Keratinocyte (primary cell): ENCODE data around the gene ZFYVE19. TPM values are rescaled to one million over a fixed set of nuclear protein-coding genes. Genes with fewer than 3 reads are reported as not detected.

Experiments used
- DNase-seq: peaks from one replicate; pipeline ENCODE4 v3.0.0-alpha.2; 2011; ENCODE audit warnings: low read depth, missing footprints, low spot score
- FAIRE-seq: peaks from 2 replicates; lab custom pipeline; 2011; peaks lifted over from hg19 to GRCh38; lab: Jason Lieb, UNC
- H2AFZ ChIP-seq: 2 replicates; pipeline ENCODE4 v1.6.0; 2012; ENCODE audit warnings: low read length, control low read depth, inconsistent platforms; ENCODE audit not compliant: control insufficient read depth
- H3K27ac ChIP-seq: 2 replicates; pipeline ENCODE4 v1.5.1; 2011; ENCODE audit warnings: low read length; ENCODE audit not compliant: control insufficient read depth, insufficient read depth
- H3K27me3 ChIP-seq: 3 replicates; pipeline ENCODE4 v1.6.0; 2011; ENCODE audit warnings: low read length; ENCODE audit not compliant: control insufficient read depth, insufficient read depth; ENCODE audit errors: extremely low read depth
- H3K36me3 ChIP-seq, 2 experiments: 2 replicates in 1 of 2; 3 replicates in 1 of 2; pipeline ENCODE4 v1.5.1; 2011; ENCODE audit warnings: low read length in 2 of 2, mild to moderate bottlenecking in 1 of 2; ENCODE audit not compliant: control insufficient read depth in 2 of 2, insufficient read depth in 2 of 2; ENCODE audit errors: extremely low read depth in 1 of 2
- H3K4me1 ChIP-seq: 3 replicates; pipeline ENCODE4 v1.5.1; 2011; ENCODE audit warnings: low read length; ENCODE audit not compliant: control insufficient read depth, insufficient read depth; ENCODE audit errors: extremely low read depth
- H3K4me2 ChIP-seq: 3 replicates; pipeline ENCODE4 v1.6.0; 2011; ENCODE audit warnings: low read depth, low read length; ENCODE audit not compliant: control insufficient read depth, insufficient read depth; ENCODE audit errors: extremely low read depth
- H3K4me3 ChIP-seq, 3 experiments: fragments of 200-600 bp in 1 of 3; sonication (generic) in 1 of 3; 2 replicates in 2 of 3; 3 replicates in 1 of 3; pipeline ENCODE4 v1.5.1; 2011 to 2016; ENCODE audit warnings: low read length in 3 of 3, mild to moderate bottlenecking in 3 of 3, control low read depth in 2 of 3, inconsistent platforms in 1 of 3, low read depth in 1 of 3, mixed read lengths in 1 of 3, mixed run types in 1 of 3, moderate library complexity in 1 of 3; ENCODE audit not compliant: control insufficient read depth in 2 of 3, insufficient read depth in 2 of 3; ENCODE audit errors: extremely low read depth in 1 of 3
- H3K79me2 ChIP-seq: 2 replicates; pipeline ENCODE4 v1.6.0; 2012; ENCODE audit warnings: low read length; ENCODE audit not compliant: control insufficient read depth, insufficient read depth
- H3K9ac ChIP-seq: 3 replicates; pipeline ENCODE4 v1.6.0; 2011; ENCODE audit warnings: low read length; ENCODE audit not compliant: control insufficient read depth, insufficient read depth; ENCODE audit errors: extremely low read depth
- H3K9me1 ChIP-seq: 3 replicates; pipeline ENCODE4 v1.6.0; 2011; ENCODE audit warnings: low read length; ENCODE audit not compliant: control insufficient read depth, insufficient read depth; ENCODE audit errors: extremely low read depth
- H3K9me3 ChIP-seq: 2 replicates; pipeline ENCODE4 v1.5.1; 2012; ENCODE audit warnings: low read depth, low read length; ENCODE audit not compliant: control insufficient read depth
- H4K20me1 ChIP-seq: 3 replicates; pipeline ENCODE4 v1.6.0; 2011; ENCODE audit warnings: low read length; ENCODE audit not compliant: control insufficient read depth, insufficient read depth; ENCODE audit errors: extremely low read depth
- EZH2 ChIP-seq: IDR thresholded peaks from one replicate; pipeline ENCODE4 v1.6.1; 2012; ENCODE audit warnings: inconsistent platforms, mild to moderate bottlenecking, low read length, moderate library complexity
- dilution Hi-C: fragments of 300-500 bp; cut with MboI; formaldehyde crosslinking; loops from one replicate; pipeline ENCODE4 v1.7.0; 2020; ENCODE audit warnings: low sequenced_read_pairs; ENCODE audit not compliant: extremely low pct_ligation_motif_present
- polyA plus RNA-seq, 5 experiments: library from polyadenylated mRNA; depleted of rRNA in 3 of 5; stranded (reverse) in 3 of 5; stranded (forward) in 1 of 5; unstranded in 1 of 5; fragments of >200 nt; gene quantifications; 1 replicate in 1 of 5; 2 replicates in 3 of 5; 3 replicates in 1 of 5; pipeline versions ENCODE4 v1.2.1 to v1.2.3, GENCODE V29; 2011 to 2012; ENCODE audit warnings: missing spikeins in 2 of 5, low read depth in 1 of 5, low replicate concordance in 1 of 5
- TF ChIP-seq, protein P1 (sequence below), 3 experiments: IDR thresholded peaks in 1 of 3; conservative IDR thresholded peaks in 1 of 3; optimal IDR thresholded peaks in 1 of 3; 2 replicates in 2 of 3; 3 replicates in 1 of 3; pipeline versions ENCODE3 to v1.5.1; 2011; ENCODE audit warnings: low read length in 3 of 3, mild to moderate bottlenecking in 3 of 3, moderate library complexity in 2 of 3, control low read depth in 1 of 3, inconsistent platforms in 1 of 3; ENCODE audit not compliant: insufficient read depth in 2 of 3; ENCODE audit errors: extremely low read depth in 1 of 3

Gene ZFYVE19
- polyA plus RNA-seq, 1 donor (not counting 4 experiments of a cell fraction or from before 2014, with no cell fraction given): 19.0 TPM

DNA sequence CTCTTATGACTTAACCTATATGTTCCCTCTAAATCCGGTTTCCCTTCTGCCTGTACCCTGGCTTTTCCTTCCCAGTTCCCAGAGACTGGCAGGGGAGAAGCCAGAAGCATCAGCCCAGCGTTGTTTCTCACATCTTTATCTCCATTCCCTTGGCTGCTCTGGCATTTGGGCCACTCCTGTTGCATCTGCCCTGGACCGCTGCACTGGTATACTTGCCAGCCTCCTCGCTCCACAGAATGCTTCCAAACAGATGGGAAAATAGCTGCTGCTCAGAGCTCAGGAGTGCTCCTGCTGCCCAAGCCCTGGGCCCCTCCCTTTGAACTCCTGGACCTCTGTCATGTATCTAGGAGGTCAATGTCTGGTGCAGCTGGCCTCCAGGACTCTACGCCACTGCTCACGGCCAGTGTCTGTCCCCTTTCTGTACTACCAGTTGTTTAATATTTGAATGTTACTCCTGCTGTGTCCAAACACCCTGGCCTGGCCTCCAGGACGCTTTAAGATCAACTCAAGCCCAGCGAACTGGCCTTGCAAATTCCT lies 43.8 kb downstream of the ZFYVE19 start:
- dilution Hi-C loops: no loop called here
- no peak for TF ChIP-seq EZH2
- TF ChIP-seq, protein P1, sequence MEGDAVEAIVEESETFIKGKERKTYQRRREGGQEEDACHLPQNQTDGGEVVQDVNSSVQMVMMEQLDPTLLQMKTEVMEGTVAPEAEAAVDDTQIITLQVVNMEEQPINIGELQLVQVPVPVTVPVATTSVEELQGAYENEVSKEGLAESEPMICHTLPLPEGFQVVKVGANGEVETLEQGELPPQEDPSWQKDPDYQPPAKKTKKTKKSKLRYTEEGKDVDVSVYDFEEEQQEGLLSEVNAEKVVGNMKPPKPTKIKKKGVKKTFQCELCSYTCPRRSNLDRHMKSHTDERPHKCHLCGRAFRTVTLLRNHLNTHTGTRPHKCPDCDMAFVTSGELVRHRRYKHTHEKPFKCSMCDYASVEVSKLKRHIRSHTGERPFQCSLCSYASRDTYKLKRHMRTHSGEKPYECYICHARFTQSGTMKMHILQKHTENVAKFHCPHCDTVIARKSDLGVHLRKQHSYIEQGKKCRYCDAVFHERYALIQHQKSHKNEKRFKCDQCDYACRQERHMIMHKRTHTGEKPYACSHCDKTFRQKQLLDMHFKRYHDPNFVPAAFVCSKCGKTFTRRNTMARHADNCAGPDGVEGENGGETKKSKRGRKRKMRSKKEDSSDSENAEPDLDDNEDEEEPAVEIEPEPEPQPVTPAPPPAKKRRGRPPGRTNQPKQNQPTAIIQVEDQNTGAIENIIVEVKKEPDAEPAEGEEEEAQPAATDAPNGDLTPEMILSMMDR (optimal IDR thresholded peaks at IDR 0.05 in 1 of 3, IDR thresholded peaks at IDR 0.05 in 1 of 3, conservative IDR thresholded peaks at IDR 0.05 in 1 of 3; ENCODE audit: extremely low read depth in 1 of 3, insufficient read depth in 2 of 3, low read length in 3 of 3): no peak
- Histone ChIP-seq H3K9ac (no peak overlapping the region), H3K36me3 (peaks cover 38 to 61% of the 10 kb centered on the region in 2 experiments), H3K4me1 (peaks cover 25% of the 10 kb centered on the region), H3K4me3 (no peak overlapping the region), H3K9me3 (no peaks in the 10 kb centered on the region), H3K4me2 (no peak overlapping the region), H3K27me3 (no peaks in the 10 kb centered on the region), H3K79me2 (peaks cover 63% of the 10 kb centered on the region), H3K9me1 (peaks cover 4% of the 10 kb centered on the region), H2AFZ (no peak overlapping the region), H3K27ac (no peak overlapping the region), H4K20me1 (peaks cover 18% of the 10 kb centered on the region)
- DNase-seq (no peak), FAIRE-seq (no peak)

DNA sequence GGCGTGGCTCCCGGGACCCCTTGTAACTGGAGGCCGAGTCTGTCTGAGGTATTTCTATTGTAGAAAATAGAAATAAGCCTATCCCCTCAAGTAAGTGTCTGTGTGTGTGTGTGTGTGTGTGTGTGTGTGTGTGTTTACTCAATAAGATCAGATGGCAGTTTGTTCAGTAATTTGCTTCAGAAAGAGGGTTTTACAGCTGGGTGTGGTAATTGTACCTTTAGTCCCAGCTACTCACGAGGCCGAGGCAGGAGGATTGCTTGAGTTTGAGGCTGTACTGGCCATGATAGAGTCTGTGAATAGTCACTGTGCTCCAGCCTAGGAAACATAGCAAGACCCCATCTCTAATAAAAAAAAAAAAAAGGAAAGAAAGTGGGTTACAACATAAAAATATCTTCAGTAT lies 45.6 kb downstream of the ZFYVE19 start:
- no peak for FAIRE-seq
- peaks cover 12% of the 10 kb centered on the region for H3K4me1 ChIP-seq
- no peaks in the 10 kb centered on the region for H3K9me3 ChIP-seq
- no peak overlapping the region for H3K4me3 ChIP-seq
- no peak overlapping the region for H3K4me2 ChIP-seq
- H3K9me1 ChIP-seq: no peaks in the 10 kb centered on the region
- dilution Hi-C loops: no loop called here
- H3K79me2 ChIP-seq: peaks cover 46% of the 10 kb centered on the region
- DNase-seq: no peak
- peaks cover 54 to 65% of the 10 kb centered on the region in 2 experiments for H3K36me3 ChIP-seq
- peaks cover 5% of the 10 kb centered on the region for H4K20me1 ChIP-seq
- TF ChIP-seq, protein P1 (optimal IDR thresholded peaks at IDR 0.05 in 1 of 3, IDR thresholded peaks at IDR 0.05 in 1 of 3, conservative IDR thresholded peaks at IDR 0.05 in 1 of 3; ENCODE audit: extremely low read depth in 1 of 3, insufficient read depth in 2 of 3, low read length in 3 of 3): no peak
- no peak for TF ChIP-seq EZH2
- no peak overlapping the region for H3K27ac ChIP-seq
- H2AFZ ChIP-seq: no peak overlapping the region
- H3K9ac ChIP-seq: no peak overlapping the region
- no peaks in the 10 kb centered on the region for H3K27me3 ChIP-seq
